CD4-positive, alpha-beta T cell (primary cell): ENCODE results near the gene FASN. TPM values are rescaled to one million over a fixed set of nuclear protein-coding genes. Genes with fewer than 3 reads are reported as not detected.

Experiments used
- ATAC-seq: fragments of 200-7000 bp; cut with Tn5 transposase; one replicate; pipeline ENCODE4 v1.10.0; 2022; ENCODE audit warnings: mild to moderate bottlenecking; ENCODE audit not compliant: poor library complexity
- CTCF ChIA-PET: fragments of 350-600 bp; sonication (Branson Sonifier 250); formaldehyde crosslinking; loops from one replicate; lab custom pipeline; 2021; ENCODE audit warnings: antibody characterized with exemption, inconsistent platforms; lab: Charles Lee
- POLR2A ChIA-PET: fragments of 350-600 bp; sonication (Branson Sonifier 250); formaldehyde crosslinking; loops from one replicate; lab custom pipeline; 2021; ENCODE audit warnings: antibody characterized with exemption, inconsistent platforms; lab: Charles Lee
- DNase-seq, 14 experiments: peaks; one replicate each; pipeline ENCODE4 v3.0.0-alpha.2; 2013 to 2020; ENCODE audit warnings: mixed read lengths in 2 of 14
- H3K27ac ChIP-seq, 2 donors: one replicate each; pipeline versions ENCODE4 v1.5.1 to v1.7.0; 2013; ENCODE audit warnings: low read length in 2 of 2, low read depth in 1 of 2, mild to moderate bottlenecking in 1 of 2
- H3K27me3 ChIP-seq, 2 experiments: 1 replicate in 1 of 2; 2 replicates in 1 of 2; pipeline versions ENCODE4 v1.6.1 to v1.7.0; 2013; ENCODE audit warnings: low read length in 2 of 2, control low read depth in 1 of 2, mild to moderate bottlenecking in 1 of 2, moderate library complexity in 1 of 2; ENCODE audit not compliant: insufficient read depth in 2 of 2, control insufficient read depth in 1 of 2
- H3K36me3 ChIP-seq: one replicate; pipeline ENCODE4 v1.6.1; 2013; ENCODE audit warnings: low read length, control low read depth; ENCODE audit not compliant: insufficient read depth
- H3K4me1 ChIP-seq: one replicate; pipeline ENCODE4 v1.6.1; 2013; ENCODE audit warnings: low read length, control low read depth; ENCODE audit not compliant: insufficient read depth
- H3K4me3 ChIP-seq: one replicate; pipeline ENCODE4 v1.5.1; 2013; ENCODE audit warnings: mild to moderate bottlenecking, low read length, moderate library complexity
- H3K9me3 ChIP-seq, 2 experiments: 1 replicate in 1 of 2; 2 replicates in 1 of 2; pipeline versions ENCODE4 v1.6.1 to v1.7.0; 2013; ENCODE audit warnings: low read length in 2 of 2, mild to moderate bottlenecking in 2 of 2, control low read depth in 1 of 2, moderate library complexity in 1 of 2; ENCODE audit not compliant: control insufficient read depth in 1 of 2, insufficient read depth in 1 of 2
- H3K27ac Mint-ChIP-seq: one replicate; pipeline ENCODE4 v1.8.0; 2020; ENCODE audit warnings: mixed read lengths
- H3K27me3 Mint-ChIP-seq: one replicate; pipeline ENCODE4 v1.8.0; 2021; ENCODE audit warnings: mixed read lengths
- H3K36me3 Mint-ChIP-seq: one replicate; pipeline ENCODE4 v1.8.0; 2021; ENCODE audit warnings: low read depth, mixed read lengths
- H3K4me1 Mint-ChIP-seq: one replicate; pipeline ENCODE4 v1.8.0; 2021; ENCODE audit warnings: low read depth, mixed read lengths
- H3K4me3 Mint-ChIP-seq: one replicate; pipeline ENCODE4 v1.8.0; 2020; ENCODE audit warnings: mild to moderate bottlenecking, mixed read lengths
- H3K9me3 Mint-ChIP-seq: one replicate; pipeline ENCODE4 v1.8.0; 2020; ENCODE audit warnings: mixed read lengths
- CTCF ChIP-seq: fragments of 200-600 bp; IDR thresholded peaks from one replicate; pipeline ENCODE4 v1.8.0; 2022; ENCODE audit warnings: antibody characterized with exemption, mild to moderate bottlenecking
- intact Hi-C, 2 experiments: fragments of 100-400 bp; cut with DNase I in 1 of 2; cut with micrococcal nuclease in 1 of 2; formaldehyde crosslinking; loops; one replicate each; pipeline versions ENCODE4 v1.15.1 to v1.9.0; 2023 to 2025; cut with DNase I, micrococcal nuclease
- total RNA-seq, 174 experiments: library from RNA in 2 of 174; stranded (reverse) in 2 of 174; gene quantifications; one replicate each; pipeline ENCODE4 v1.2.3 and lab custom pipeline; 2021 to 2026

FASN gene
- total RNA-seq, 2 experiments from 2014 or later: 168 to 174 TPM

GRCh38 chr17:82047379-82047778, 50.7 kb downstream of the FASN start:
- POLR2A ChIA-PET: no interaction called here
- Histone ChIP-seq H3K27me3 (no peaks in the 10 kb centered on the region), H3K4me1 (peaks cover 21% of the 10 kb centered on the region), H3K4me3 (no peak overlapping the region), H3K27ac (no peak overlapping the region), H3K9me3 (no peaks in the 10 kb centered on the region), H3K36me3 (peaks cover 5% of the 10 kb centered on the region)
- intact Hi-C loops: no loop called here
- DNase-seq (no peak), ATAC-seq (no peak)
- H3K4me1 Mint-ChIP-seq: peaks cover 14% of the 10 kb centered on the region
- no peak for TF ChIP-seq CTCF
- H3K27me3 Mint-ChIP-seq: no peaks in the 10 kb centered on the region
- peak overlapping the region; percentile 60 for H3K4me3 Mint-ChIP-seq
- H3K27ac Mint-ChIP-seq: no peak overlapping the region
- no peaks in the 10 kb centered on the region for H3K9me3 Mint-ChIP-seq
- CTCF ChIA-PET: no interaction called here
- peaks cover 9% of the 10 kb centered on the region for H3K36me3 Mint-ChIP-seq

- Mint-ChIP-seq H3K4me3 (peak overlapping the region; percentile 71), H3K36me3 (peaks cover 9% of the 10 kb centered on the region), H3K27me3 (no peaks in the 10 kb centered on the region), H3K27ac (no peak overlapping the region), H3K9me3 (no peaks in the 10 kb centered on the region), H3K4me1 (peaks cover 14% of the 10 kb centered on the region)
- Histone ChIP-seq H3K9me3 (no peaks in the 10 kb centered on the region), H3K27ac (no peak overlapping the region), H3K36me3 (peaks cover 5% of the 10 kb centered on the region), H3K4me1 (peaks cover 17% of the 10 kb centered on the region), H3K4me3 (no peak overlapping the region), H3K27me3 (no peaks in the 10 kb centered on the region)
- TF ChIP-seq CTCF: no peak
- POLR2A ChIA-PET: no interaction called here
- CTCF ChIA-PET: no interaction called here
- ATAC-seq (no peak), DNase-seq (no peak)
- intact Hi-C loops: no loop called here
Measured at GRCh38 chr17:82046903-82047302, 51.1 kb downstream of the FASN start.

GRCh38 chr17:82045936-82046484, 52.0 kb downstream of the FASN start:
- POLR2A ChIA-PET: no interaction called here
- intact Hi-C loops: no loop called here
- Mint-ChIP-seq H3K4me1 (peaks cover 14% of the 10 kb centered on the region), H3K9me3 (no peaks in the 10 kb centered on the region), H3K27me3 (no peaks in the 10 kb centered on the region), H3K27ac (no peak overlapping the region), H3K4me3 (no peak overlapping the region), H3K36me3 (peaks cover 9% of the 10 kb centered on the region)
- no peak for ATAC-seq
- Histone ChIP-seq H3K4me3 (no peak overlapping the region), H3K4me1 (peaks cover 15% of the 10 kb centered on the region), H3K27me3 (no peaks in the 10 kb centered on the region), H3K9me3 (no peaks in the 10 kb centered on the region), H3K36me3 (peaks cover 5% of the 10 kb centered on the region), H3K27ac (no peak overlapping the region)
- no peak for TF ChIP-seq CTCF
- CTCF ChIA-PET: no interaction called here
- no peak for DNase-seq
